ENCODE results near the gene SPTLC2. TPM values are rescaled to one million over a fixed set of nuclear protein-coding genes. Genes with fewer than 3 reads are reported as not detected.

Gene SPTLC2
- total RNA-seq, 1 experiment from 2014 or later: 45.9 TPM

DNA sequence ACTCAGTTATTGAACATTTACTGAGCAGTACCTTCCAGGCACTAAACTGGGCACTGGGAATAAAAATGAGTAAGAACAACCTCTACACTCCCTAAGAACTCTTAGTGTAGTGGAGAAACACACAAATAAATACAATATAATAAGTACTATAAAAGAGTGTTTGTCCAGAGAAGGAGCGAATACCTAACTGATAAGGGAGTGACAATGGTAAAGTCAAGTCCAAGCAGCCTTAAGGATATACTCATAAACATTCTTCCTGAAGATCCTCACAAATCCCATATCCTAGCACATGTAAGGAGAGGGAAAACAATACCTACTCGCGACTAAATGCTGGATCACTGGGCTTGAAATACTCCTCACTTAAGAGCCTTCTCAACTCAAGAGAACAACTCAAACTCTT lies 32.8 kb downstream of the SPTLC2 start:
- no peaks in the 10 kb centered on the region for H3K27me3 Mint-ChIP-seq (ENCODE audit: unreplicated experiment)
- no peaks in the 10 kb centered on the region for H3K36me3 Mint-ChIP-seq (ENCODE audit: insufficient read depth, unreplicated experiment)
- no peaks in the 10 kb centered on the region for H3K4me1 Mint-ChIP-seq (ENCODE audit: low read depth, unreplicated experiment)
- BruUV-seq (replicated peaks): no TSS peak
- H3K9me3 Mint-ChIP-seq (ENCODE audit: low read depth, unreplicated experiment): no peaks in the 10 kb centered on the region
- CTCF ChIA-PET: no interaction called here
- TF ChIP-seq, protein P1, sequence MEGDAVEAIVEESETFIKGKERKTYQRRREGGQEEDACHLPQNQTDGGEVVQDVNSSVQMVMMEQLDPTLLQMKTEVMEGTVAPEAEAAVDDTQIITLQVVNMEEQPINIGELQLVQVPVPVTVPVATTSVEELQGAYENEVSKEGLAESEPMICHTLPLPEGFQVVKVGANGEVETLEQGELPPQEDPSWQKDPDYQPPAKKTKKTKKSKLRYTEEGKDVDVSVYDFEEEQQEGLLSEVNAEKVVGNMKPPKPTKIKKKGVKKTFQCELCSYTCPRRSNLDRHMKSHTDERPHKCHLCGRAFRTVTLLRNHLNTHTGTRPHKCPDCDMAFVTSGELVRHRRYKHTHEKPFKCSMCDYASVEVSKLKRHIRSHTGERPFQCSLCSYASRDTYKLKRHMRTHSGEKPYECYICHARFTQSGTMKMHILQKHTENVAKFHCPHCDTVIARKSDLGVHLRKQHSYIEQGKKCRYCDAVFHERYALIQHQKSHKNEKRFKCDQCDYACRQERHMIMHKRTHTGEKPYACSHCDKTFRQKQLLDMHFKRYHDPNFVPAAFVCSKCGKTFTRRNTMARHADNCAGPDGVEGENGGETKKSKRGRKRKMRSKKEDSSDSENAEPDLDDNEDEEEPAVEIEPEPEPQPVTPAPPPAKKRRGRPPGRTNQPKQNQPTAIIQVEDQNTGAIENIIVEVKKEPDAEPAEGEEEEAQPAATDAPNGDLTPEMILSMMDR (IDR thresholded peaks at IDR 0.05; ENCODE audit: unreplicated experiment): no peak
- no peak for DNase-seq
- H3K4me3 Mint-ChIP-seq (ENCODE audit: low read depth, unreplicated experiment): no peak overlapping the region
- intact Hi-C loops (cut with micrococcal nuclease; ENCODE audit: unreplicated experiment): no loop called here
- H3K27ac Mint-ChIP-seq (ENCODE audit: unreplicated experiment): no peak overlapping the region

DNA sequence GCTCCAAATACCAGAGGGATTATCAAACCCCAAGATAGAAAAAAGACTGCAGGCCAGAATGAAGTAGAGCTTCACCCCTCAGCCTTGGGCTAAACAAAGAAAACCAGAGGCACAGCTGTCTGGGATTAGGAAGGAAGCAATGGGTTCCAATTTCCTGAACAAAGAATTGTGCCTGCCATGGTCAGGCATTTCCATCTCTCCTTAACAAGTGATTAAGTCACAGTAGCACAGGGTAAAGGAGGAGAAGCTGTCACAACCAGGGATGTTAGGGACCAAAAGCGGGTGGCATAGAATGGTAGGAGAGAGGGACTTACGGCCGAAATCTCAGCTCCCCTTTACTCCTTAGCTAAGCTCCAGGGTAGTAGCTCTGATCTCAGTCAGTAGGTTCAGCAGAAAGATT lies 33.9 kb downstream of the SPTLC2 start:
- no peak overlapping the region for H3K4me3 Mint-ChIP-seq (ENCODE audit: low read depth, unreplicated experiment)
- H3K27ac Mint-ChIP-seq (ENCODE audit: unreplicated experiment): no peak overlapping the region
- intact Hi-C loops (cut with micrococcal nuclease; ENCODE audit: unreplicated experiment): no loop called here
- no peaks in the 10 kb centered on the region for H3K4me1 Mint-ChIP-seq (ENCODE audit: low read depth, unreplicated experiment)
- no peaks in the 10 kb centered on the region for H3K27me3 Mint-ChIP-seq (ENCODE audit: unreplicated experiment)
- no peaks in the 10 kb centered on the region for H3K9me3 Mint-ChIP-seq (ENCODE audit: low read depth, unreplicated experiment)
- DNase-seq: no peak
- TF ChIP-seq, protein P1 (IDR thresholded peaks at IDR 0.05; ENCODE audit: unreplicated experiment): no peak
- peaks cover 2% of the 10 kb centered on the region for H3K36me3 Mint-ChIP-seq (ENCODE audit: insufficient read depth, unreplicated experiment)
- CTCF ChIA-PET: no interaction called here
- no TSS peak for BruUV-seq (replicated peaks)

DNA sequence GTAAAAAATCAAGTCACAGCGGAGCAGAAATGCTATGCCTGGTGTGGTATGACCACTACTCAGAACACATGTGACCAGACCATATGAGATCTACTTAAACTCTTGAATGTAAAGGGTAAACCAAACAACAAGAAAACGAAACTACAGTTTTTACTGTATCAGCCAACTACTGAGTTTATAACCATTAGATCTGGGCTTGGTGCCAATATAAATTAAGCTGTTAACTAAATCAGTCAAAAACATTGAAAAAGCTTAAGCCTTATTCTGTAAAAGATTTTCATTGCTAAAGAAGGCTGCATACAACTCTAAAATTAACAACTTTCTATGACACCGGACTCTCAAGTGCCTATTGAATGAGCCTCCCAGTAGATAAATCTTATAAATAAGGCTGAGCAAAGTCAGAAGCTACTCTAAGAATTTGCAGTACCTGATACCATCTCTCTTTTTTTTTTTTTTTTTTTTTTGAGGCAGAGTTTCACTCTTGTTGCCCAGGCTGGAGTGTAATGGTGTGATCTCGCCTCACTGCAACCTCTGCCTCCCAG lies 35.4 kb downstream of the SPTLC2 start:
- DNase-seq: no peak
- intact Hi-C loops (cut with micrococcal nuclease; ENCODE audit: unreplicated experiment): no loop called here
- Mint-ChIP-seq H3K36me3 (ENCODE audit: insufficient read depth, unreplicated experiment) (peaks cover 5% of the 10 kb centered on the region), H3K27ac (ENCODE audit: unreplicated experiment) (no peak overlapping the region), H3K9me3 (ENCODE audit: low read depth, unreplicated experiment) (no peaks in the 10 kb centered on the region), H3K4me3 (ENCODE audit: low read depth, unreplicated experiment) (no peak overlapping the region), H3K4me1 (ENCODE audit: low read depth, unreplicated experiment) (no peaks in the 10 kb centered on the region), H3K27me3 (ENCODE audit: unreplicated experiment) (no peaks in the 10 kb centered on the region)
- BruUV-seq (replicated peaks): no TSS peak
- CTCF ChIA-PET: interaction anchor here (0.7 kb wide), 1 partner anchor 201 kb away, joined by 3 read pairs; no protein-coding TSS in a partner anchor
- TF ChIP-seq, protein P1 (IDR thresholded peaks at IDR 0.05; ENCODE audit: unreplicated experiment): no peak

DNA sequence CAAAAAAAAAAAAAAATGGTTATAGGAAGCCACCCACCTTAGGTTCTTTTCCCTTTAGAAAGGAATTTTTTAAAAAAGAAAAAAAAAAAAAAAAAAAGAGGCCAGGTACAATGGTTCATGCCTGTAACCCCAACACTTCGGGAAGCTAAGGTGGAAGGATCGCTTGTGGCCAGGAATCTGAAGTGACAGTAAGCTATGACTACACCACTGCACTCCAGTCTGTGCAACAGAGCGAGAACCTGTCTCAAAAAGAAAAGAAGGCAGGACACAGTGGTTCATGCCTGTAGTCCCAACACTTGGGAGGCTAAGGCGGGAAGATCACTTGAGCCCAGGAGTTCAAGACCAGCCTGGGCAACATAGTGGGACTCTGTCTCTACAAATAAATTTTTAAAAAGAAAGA lies 36.0 kb downstream of the SPTLC2 start:
- Mint-ChIP-seq H3K27me3 (ENCODE audit: unreplicated experiment) (no peaks in the 10 kb centered on the region), H3K9me3 (ENCODE audit: low read depth, unreplicated experiment) (no peaks in the 10 kb centered on the region), H3K4me1 (ENCODE audit: low read depth, unreplicated experiment) (no peaks in the 10 kb centered on the region), H3K36me3 (ENCODE audit: insufficient read depth, unreplicated experiment) (peaks cover 5% of the 10 kb centered on the region), H3K27ac (ENCODE audit: unreplicated experiment) (no peak overlapping the region), H3K4me3 (ENCODE audit: low read depth, unreplicated experiment) (no peak overlapping the region)
- CTCF ChIA-PET: interaction anchor here (0.6 kb wide), 1 partner anchor 31 kb away, joined by 3 read pairs; no protein-coding TSS in a partner anchor
- BruUV-seq (replicated peaks): no TSS peak
- TF ChIP-seq, protein P1 (IDR thresholded peaks at IDR 0.05; ENCODE audit: unreplicated experiment): no peak
- no peak for DNase-seq
- intact Hi-C loops (cut with micrococcal nuclease; ENCODE audit: unreplicated experiment): no loop called here
